ENCODE results near the gene RTN4R. TPM values are rescaled to one million over a fixed set of nuclear protein-coding genes. Genes with fewer than 3 reads are reported as not detected.
A peak's percentile ranks its signal among the peaks of the same experiment; 100 is the strongest.

Gene RTN4R
- total and polyA plus RNA-seq, 2 of the 8 experiments (the other 6 are each of a cell fraction or from before 2014, with no cell fraction given) = 21.8 to 41.3 TPM

DNA sequence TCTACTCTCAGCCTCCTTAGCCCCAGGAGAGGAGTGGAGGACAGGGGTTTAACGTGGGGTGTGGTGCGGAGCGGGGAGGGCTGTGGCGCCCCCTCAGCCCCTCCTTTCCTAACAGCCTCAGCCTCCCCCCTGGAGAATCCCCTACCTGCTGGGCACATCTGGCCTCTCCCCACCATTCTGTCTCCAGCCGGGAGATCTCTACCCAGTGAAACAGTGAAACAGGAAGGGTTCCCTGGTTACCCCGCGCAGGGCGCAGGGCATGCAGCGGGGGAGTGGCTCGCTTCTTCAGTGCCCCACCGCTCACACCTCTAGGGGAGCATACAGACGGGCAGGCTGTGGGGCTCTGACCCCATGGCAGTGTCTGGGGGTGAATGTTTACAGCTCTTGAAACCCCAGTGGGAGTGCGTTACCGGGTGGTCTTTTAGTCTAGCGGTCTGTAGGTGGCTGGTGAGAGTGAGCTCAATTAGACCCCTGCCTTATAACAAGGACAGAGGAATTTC lies 62.6 kb downstream of the RTN4R start:
- Histone ChIP-seq H3K4me1 (replicated peaks in 1 of 4; ENCODE audit: control insufficient read depth in 3 of 4, insufficient read depth in 4 of 4, low read length in 3 of 4) (peaks cover 0 to 24% (median 16%) of the 10 kb centered on the region in 4 experiments; a peak in 6 of 7 replicates), H2AFZ (ENCODE audit: low read length) (no peak overlapping the region), H2BK120ac (replicated peaks; ENCODE audit: low read depth, low read length) (no peak overlapping the region), H3K27me3 (replicated peaks in 1 of 4; ENCODE audit: control insufficient read depth in 3 of 4, extremely low read depth in 1 of 4, insufficient read depth in 3 of 4, low read length in 3 of 4) (no peaks in the 10 kb centered on the region), H3K79me1 (ENCODE audit: low read depth, low read length) (no peaks in the 10 kb centered on the region), H2BK5ac (ENCODE audit: low read depth, low read length) (peak overlapping the region; percentile 44; the same call in 1 of the 2 replicates), H3K9me3 (ENCODE audit: insufficient read depth in 2 of 2, low read depth in 1 of 2, low read length in 1 of 2) (no peaks in the 10 kb centered on the region), H4K8ac (ENCODE audit: extremely low read depth, insufficient read depth, low read length) (peak overlapping the region; percentile 21), H3K4me2 (ENCODE audit: insufficient read depth in 1 of 2, low read depth in 2 of 2, low read length in 2 of 2) (peak overlapping the region in 1 of 2 experiments; percentile 34; a peak in 1 of 4 replicates), H3K14ac (ENCODE audit: insufficient read length) (no peak overlapping the region), H4K20me1 (replicated peaks in 1 of 2; ENCODE audit: control insufficient read depth in 1 of 2, insufficient read depth in 2 of 2, low read length in 2 of 2) (peaks cover 0 to 1% of the 10 kb centered on the region in 2 experiments), H3K9ac (replicated peaks in 1 of 4; ENCODE audit: extremely low read depth in 1 of 4, low read depth in 3 of 4, low read length in 3 of 4) (no peak overlapping the region), H3K4ac (replicated peaks; ENCODE audit: insufficient read length, low read depth, low read length) (no peak overlapping the region), H2BK12ac (ENCODE audit: low read depth, low read length) (0 out of 2 replicates have a peak overlapping the region, but pooled peaks have one; percentile 84), H3K18ac (ENCODE audit: extremely low read depth, low read length) (peak overlapping the region; percentile 32; the same call in 1 of the 2 replicates), H3K27ac (ENCODE audit: low read depth, low read length) (no peak overlapping the region), H3K4me3 (ENCODE audit: extremely low read depth in 1 of 4, insufficient read depth in 2 of 4, low read depth in 3 of 4, low read length in 4 of 4) (no peak overlapping the region), H2BK15ac (ENCODE audit: low read length) (0 out of 2 replicates have a peak overlapping the region, but pooled peaks have one; percentile 29), H4K91ac (replicated peaks; ENCODE audit: insufficient read length, low read length) (peak overlapping the region; percentile 95), H3K36me3 (ENCODE audit: control insufficient read depth in 2 of 4, insufficient read depth in 4 of 4, low read length in 3 of 4) (no peaks in the 10 kb centered on the region), H2AK5ac (ENCODE audit: low read depth, low read length) (peak overlapping the region; percentile 65; the same call in 1 of the 2 replicates), H3K79me2 (ENCODE audit: control insufficient read depth in 1 of 2, insufficient read depth in 2 of 2, low read length in 2 of 2) (no peaks in the 10 kb centered on the region), H2BK20ac (ENCODE audit: low read length) (peak overlapping the region; percentile 61; the same call in 1 of the 2 replicates), H3K23ac (ENCODE audit: insufficient read length) (no peak overlapping the region), H4K5ac (ENCODE audit: insufficient read length, low read depth, low read length) (no peak overlapping the region), H3K23me2 (ENCODE audit: low read depth, low read length) (no peaks in the 10 kb centered on the region; the same call in 1 of the 2 replicates), H3K56ac (replicated peaks; ENCODE audit: insufficient read length, low read depth, low read length) (no peak overlapping the region)
- 80% methylated on average over 15 of the region's 15 CpGs; no CpG with 5 or more reads in 1 of the 2 experiments for WGBS, 2 experiments (ENCODE audit: extremely low coverage in 1 of 2, insufficient coverage in 1 of 2, insufficient read length in 1 of 2, insufficient replicate concordance in 2 of 2, low coverage in 1 of 2, low lambda C conversion rate in 2 of 2, missing lambda C conversion rate in 1 of 2)
- DNase-seq (ENCODE audit: low read depth in 1 of 2, low spot score in 2 of 2) = no peak
- ChIA-PET CTCF (ENCODE audit: partially characterized antibody) (interaction anchor here (0.8 to 5.0 kb wide), 7 partner anchors 8 to 33 kb away, joined by 3 to 34 read pairs (median 6); no protein-coding TSS in a partner anchor), POLR2A (ENCODE audit: partially characterized antibody) (interaction anchor here (0.8 to 1.7 kb wide), 6 partner anchors 10 to 78 kb away, joined by 3 to 4 read pairs (median 3); no protein-coding TSS in a partner anchor)
- FAIRE-seq = no peak
- no peak for TF ChIP-seq POLR2A (IDR thresholded peaks at IDR 0.05; ENCODE audit: control extremely low read depth in 1 of 2, low read depth in 2 of 2, low read length in 2 of 2)
- TF ChIP-seq BRCA1 (IDR thresholded peaks at IDR 0.05; ENCODE audit: low read depth, low read length) = no peak
- TF ChIP-seq SIX5 (IDR thresholded peaks at IDR 0.05; ENCODE audit: low read depth, low read length) = no peak
- TF ChIP-seq, protein P1, sequence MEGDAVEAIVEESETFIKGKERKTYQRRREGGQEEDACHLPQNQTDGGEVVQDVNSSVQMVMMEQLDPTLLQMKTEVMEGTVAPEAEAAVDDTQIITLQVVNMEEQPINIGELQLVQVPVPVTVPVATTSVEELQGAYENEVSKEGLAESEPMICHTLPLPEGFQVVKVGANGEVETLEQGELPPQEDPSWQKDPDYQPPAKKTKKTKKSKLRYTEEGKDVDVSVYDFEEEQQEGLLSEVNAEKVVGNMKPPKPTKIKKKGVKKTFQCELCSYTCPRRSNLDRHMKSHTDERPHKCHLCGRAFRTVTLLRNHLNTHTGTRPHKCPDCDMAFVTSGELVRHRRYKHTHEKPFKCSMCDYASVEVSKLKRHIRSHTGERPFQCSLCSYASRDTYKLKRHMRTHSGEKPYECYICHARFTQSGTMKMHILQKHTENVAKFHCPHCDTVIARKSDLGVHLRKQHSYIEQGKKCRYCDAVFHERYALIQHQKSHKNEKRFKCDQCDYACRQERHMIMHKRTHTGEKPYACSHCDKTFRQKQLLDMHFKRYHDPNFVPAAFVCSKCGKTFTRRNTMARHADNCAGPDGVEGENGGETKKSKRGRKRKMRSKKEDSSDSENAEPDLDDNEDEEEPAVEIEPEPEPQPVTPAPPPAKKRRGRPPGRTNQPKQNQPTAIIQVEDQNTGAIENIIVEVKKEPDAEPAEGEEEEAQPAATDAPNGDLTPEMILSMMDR (IDR thresholded peaks at IDR 0.05; ENCODE audit: control extremely low read depth in 1 of 3, insufficient read depth in 1 of 3, low read depth in 1 of 3, low read length in 3 of 3) = no peak
- no peak for TF ChIP-seq NRF1 (IDR thresholded peaks at IDR 0.05; ENCODE audit: low read depth, low read length)

Data from H1 (cell line).